Stimulated activated naive CD4-positive, alpha-beta T cell treated with Interleukin-2 at 50 U/mL for 16 hours (primary cell): Measurements from ENCODE around the gene STARD13.

Source experiments
- DNase-seq: peaks from one replicate; lab custom pipeline; 2025; lab: John Stamatoyannopoulos, UW

STARD13 gene

DNA sequence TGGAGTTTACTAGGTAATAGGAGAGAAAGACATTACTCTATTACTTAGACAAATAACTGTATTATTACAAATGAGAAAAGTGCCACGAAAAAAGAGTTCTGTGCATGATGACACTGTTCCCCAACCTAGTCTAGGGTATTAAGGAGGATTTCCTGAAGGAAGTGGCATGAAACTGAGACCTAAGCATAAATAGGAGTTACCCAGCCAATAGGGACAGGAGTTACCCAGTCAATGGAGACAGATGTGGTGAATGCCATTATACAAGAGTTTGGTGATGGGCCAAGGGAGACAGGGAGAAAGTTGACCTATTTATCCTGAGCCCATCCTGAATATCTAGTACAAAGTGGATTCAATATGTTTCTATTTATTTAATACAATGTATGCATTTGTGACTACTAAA lies 203.9 kb downstream of the STARD13 start:
- no peak for DNase-seq

- DNase-seq: no peak
Measured at GRCh38 chr13:33080972-33081590, 204.5 kb downstream of the STARD13 start.

DNA sequence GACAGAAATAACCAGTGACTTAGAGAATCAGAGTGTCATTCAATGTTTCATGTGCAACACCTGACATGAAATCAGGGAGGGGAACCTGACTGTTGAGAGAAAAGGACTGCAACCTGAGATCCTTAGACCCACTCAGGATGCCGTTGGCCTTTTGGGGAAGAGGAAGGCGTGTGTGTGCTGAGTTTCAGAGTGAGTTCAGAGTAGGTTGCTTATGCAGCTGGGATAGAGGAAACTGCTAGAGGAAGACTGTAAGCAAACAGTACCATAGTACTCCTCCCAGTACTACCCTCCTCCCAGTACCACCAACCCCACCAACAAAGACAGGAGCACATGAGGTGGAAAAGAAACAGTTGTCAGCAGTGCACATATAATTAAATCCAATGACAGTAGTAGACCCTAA lies 205.6 kb downstream of the STARD13 start:
- no peak for DNase-seq

- DNase-seq: no peak
Measured at GRCh38 chr13:33078263-33078662, 207.3 kb downstream of the STARD13 start.

DNA sequence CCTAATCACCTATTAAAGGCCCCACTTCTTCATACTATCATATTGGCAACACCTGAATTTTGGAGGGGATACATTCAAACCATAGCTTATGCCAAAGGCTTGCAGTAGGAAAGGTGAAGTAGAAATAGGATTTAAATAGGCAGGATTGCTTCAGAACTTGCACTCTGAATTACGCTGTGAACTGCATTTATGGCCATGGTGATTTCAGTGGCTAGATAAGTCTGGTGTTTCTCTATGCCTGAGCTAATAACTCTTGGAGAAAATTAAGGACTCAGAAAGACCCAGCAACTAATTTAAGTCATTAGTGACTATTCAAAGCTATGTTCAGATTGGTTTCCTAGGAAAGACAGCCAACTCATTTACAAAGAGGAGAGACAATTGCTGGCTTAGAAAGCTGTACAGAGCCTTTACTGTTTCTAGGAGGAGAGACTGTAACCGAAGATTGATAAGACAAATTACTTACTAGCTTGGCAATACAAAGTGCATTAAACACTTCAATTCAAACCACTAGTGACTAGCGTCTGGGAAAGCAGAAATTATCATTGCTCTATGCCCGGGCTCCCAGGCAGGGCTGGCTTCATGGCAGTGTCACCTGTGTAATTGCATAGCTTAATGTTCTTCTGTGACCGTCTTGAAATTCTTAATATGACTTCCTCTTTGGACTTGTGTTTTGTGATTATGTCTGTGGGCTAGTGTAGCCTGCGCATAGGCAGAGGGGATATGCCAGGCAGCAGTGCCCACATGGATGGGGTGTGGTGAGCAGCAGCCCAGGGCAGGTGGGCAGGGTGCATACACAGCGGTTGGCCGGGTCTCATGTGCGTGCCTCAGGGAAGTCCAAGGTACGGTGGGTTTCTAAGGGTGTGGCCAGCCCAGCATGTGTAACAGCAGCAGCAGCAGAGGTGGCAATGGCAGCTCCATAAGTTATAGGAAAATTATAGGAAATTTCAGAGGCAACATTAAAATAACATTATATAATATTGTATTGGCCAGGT lies 209.3 kb downstream of the STARD13 start:
- DNase-seq: no peak

DNA sequence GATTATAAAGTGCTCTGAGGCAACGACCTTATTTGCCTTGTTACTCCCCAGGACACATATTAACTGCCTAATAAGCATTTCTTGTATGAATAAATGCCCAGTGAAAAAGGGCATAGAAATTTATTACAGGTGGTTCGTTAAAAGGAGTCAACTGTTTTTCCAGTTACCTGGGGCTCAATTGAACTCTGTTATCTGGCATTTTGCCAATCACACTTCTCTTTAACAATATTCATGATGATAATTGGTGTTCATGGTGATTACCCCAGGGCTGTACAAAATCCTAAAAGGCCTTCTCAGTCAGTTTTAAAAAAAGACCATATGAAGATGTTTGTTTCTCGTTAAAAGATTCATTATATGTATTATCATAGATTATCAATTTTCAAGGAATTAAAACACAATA lies 212.2 kb downstream of the STARD13 start:
- DNase-seq: no peak

DNA sequence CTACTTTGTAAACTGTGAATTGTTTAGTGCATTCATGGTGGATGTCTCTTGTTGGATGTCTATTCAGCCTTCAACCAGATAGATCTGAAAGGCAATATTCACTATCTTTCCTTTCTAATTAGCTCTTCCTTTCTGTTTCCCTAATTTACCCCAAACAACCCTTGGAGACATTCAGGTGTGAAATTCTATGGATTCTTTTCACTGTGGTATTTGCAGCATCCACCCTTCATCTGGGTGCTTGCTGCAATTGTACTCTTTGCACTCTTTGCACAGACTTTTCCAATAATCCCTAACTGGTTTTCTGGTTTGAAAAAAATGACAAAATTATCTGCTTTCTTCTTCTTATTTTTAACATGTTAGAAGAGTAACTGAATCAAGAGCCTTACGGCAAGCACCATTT lies 212.8 kb downstream of the STARD13 start:
- no peak for DNase-seq

GRCh38 chr13:33072282-33072681 lies 213.3 kb downstream of the STARD13 start:
- DNase-seq: no peak

GRCh38 chr13:33070713-33071112 lies 214.8 kb downstream of the STARD13 start:
- no peak for DNase-seq

DNA sequence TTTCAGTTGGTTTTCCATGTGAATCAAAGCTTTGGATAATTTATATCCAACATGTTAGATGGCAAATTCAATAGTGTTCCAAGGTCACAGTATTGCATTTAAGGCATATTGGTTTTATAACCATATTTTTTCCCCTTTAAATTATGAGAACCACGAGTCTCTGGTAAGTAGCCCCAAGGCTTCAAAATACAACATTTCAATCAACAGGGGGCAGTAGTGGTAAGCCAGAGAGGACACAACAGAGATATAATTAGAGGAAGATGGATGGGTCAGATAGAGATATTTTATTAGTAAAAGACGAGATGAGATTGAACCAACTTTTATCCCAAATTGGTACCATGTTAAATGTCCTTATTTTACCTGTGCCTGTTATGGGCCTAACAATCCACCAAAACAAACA lies 216.2 kb downstream of the STARD13 start:
- no peak for DNase-seq

DNA sequence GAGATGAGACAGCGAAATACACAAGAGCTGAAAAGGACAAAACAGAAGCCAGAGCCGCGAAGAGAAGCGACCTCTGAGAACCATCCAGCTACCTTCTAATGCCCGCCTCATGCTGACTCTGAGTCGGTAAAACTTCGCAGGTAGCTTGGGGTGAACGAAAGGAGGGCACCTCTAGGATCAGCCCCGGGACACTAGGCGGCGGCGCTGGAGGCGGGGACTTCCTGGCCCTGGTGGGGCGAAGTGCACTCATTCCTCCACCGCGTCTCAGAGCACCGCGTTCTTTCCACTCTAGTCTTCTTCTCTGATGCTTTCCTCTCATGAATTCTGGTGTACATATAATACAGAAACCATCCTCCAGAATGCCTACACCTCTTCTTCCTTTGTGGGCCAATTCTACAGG lies 219.2 kb downstream of the STARD13 start:
- DNase-seq: no peak

GRCh38 chr13:33060815-33061214 lies 224.7 kb downstream of the STARD13 start:
- no peak for DNase-seq

DNA sequence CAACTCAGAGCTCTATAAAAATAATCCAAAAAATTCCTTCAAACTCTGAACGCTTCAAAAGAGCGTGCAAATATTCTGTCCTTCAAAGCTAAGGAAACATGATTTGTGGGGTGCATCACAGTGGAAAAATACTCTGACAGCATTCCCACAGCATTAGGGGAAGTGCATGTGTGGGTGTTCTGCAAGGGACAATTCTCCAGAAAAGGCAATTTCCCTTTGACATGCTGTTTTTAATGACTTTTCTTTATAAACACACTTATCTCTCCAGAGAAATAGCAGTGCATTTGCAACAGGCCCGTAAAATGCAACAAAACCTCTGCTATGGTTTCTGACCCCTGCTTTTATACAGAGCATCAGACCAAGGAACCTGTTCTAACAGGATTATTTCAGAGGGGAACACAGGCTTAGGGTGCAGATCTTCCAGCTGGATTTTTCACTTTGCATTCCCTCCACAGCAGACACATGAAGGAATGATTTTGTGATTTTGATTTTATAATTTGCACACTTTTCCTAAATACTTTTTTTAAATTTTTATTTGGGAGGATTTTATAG lies 226.7 kb downstream of the STARD13 start:
- no peak for DNase-seq

- no peak for DNase-seq
Measured at GRCh38 chr13:33057019-33057780, 228.4 kb downstream of the STARD13 start.

DNA sequence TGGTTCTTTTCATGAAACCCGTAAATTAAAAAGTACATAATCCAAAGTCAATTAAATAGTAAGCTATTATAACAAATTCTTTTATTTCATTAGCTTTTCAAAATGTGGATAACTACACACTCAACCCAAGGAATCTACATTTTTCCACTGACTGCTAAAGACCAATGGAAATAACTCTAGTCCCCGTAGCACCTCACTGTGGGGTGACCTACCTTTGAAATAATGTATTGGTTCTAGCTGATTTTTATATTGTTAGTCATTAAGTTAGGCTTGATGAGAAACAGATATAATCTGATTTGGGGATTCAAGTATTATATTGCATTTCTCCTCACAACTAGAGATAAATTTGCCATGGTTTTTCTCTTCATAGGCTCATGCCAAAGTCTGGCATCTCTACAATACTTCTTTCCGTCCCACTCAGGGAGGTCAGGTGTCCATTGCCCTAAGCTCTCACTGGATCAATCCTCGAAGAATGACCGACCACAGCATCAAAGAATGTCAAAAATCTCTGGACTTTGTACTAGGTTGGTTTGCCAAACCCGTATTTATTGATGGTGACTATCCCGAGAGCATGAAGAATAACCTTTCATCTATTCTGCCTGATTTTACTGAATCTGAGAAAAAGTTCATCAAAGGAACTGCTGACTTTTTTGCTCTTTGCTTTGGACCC lies 232.0 kb downstream of the STARD13 start:
- no peak for DNase-seq
